ENCODE results near the gene UBE2C.

The UBE2C gene

DNA sequence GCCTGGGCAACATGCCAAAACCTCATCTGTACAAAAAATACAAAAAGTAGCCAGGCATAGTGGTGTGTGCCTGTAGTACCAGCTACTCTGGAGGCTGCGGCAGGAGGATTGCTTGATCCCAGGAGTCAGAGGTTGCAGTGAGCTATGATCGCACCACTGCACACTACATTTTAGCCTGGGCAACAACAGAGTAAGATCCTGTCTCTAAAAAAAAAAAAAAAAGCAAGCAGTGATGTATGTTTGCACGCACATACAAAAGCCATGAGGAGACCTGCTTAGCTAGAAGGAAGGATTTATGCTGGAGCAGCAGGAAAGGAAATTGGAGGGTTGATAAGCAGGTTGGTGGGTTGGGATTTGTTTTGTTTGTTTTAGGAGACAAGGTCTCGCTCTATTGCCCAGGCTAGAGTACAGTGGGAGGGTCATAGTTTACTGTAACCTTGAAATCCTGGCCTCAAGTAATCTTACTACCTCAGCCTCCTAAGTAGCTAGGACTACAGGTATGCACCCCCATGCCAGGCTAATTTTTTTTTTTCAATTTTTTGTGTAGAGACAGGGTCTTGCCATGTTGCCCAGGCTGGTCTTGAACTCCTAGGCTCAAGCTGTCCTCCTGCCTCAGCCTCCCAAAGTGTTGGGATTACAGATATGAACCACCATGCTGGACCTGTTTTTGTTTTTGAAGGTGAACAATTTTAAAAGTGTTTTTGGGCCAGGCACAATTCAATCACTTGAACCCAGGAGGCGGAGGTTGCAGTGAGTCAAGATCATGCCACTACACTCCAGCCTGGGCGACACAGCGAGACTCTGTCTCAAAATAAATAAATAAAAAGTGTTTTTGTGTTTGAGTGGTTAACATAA lies 49.0 kb downstream of the UBE2C start:
- DNase-seq: no peak

DNA sequence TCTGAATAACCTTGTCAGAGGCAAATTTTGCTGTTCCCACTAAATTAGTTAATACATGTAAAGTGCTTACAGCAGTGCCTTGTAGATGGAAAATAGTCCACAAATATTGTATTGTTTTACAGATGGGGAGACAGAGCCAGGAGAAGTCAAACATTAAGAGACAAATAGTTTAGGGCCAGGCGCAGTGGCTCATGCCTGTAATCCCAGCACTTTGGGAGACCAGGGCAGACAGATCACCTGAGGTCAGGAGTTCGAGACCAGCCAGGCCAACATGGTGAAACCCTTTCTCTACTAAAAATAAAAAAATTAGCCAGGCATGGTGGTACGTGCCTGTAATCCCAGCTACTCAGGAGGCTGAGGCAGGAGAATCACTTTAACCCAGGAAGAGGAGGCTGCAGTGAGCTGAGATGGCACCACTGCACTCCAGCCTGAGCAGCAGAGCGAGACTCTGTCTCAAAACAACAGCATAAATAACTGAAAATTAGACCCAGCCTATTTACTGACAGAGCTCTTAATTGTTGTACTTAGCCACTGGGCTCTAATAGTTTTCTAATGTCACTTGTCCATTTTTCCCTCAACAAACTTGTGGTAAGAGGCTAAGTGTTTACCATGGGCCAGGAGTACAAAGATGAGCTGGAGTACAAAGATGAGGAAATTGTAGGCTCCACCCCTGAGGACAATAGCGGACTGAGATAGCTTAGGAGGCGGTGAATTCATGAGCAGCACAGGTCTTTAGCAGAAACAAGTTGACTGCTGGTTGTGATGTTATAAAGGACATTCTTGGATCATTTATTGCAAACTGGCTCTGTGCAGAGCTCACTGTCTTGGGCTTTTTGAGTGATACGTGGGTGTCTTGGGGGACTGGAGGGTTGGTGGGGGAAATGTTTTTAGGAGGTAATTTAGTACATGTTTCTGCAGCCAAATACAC lies 51.4 kb downstream of the UBE2C start:
- no peak for DNase-seq

DNA sequence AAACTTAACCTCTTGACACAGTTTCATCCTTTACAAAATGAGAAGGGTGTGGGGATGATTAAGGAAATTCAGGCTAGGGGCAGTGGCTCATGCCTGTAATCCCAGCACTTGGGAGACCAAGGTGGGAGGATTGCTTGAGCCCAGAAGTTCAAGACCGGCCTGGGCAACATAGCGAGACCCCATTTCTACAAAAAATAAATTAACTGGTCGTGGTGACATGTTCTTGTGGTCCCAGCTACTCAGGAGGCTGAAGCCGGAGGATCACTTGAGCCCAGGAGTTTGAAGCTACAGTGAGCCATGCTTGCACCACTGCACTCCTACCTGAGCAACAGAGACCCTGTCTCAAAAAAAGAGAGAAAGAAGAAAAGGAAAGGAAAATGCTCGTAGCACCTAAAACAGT lies 54.0 kb downstream of the UBE2C start:
- DNase-seq: no peak

Measured in NCI-H2171 treated with DMSO at 0.1 percent for 48 hours (cell line).